Mesodermal cell (in vitro differentiated cells): ENCODE results near the gene TSPAN4.

Experiments
- H3K27ac ChIP-seq: 2 replicates; pipeline ENCODE4 v1.7.0; 2013; ENCODE audit warnings: mild to moderate bottlenecking, low read depth, low read length, moderate library complexity; ENCODE audit not compliant: severe bottlenecking
- H3K36me3 ChIP-seq: 2 replicates; pipeline ENCODE4 v1.7.1; 2013; ENCODE audit warnings: mild to moderate bottlenecking, low read length, moderate library complexity; ENCODE audit not compliant: control insufficient read depth, insufficient read depth
- H3K4me1 ChIP-seq: one replicate; pipeline ENCODE4 v1.7.1; 2013; ENCODE audit warnings: mild to moderate bottlenecking, low read length; ENCODE audit not compliant: insufficient read depth, control insufficient read depth, poor library complexity, severe bottlenecking
- H3K4me3 ChIP-seq: 2 replicates; pipeline ENCODE4 v1.7.0; 2013; ENCODE audit warnings: low read length, control low read depth, mild to moderate bottlenecking; ENCODE audit not compliant: insufficient read depth, poor library complexity, severe bottlenecking; ENCODE audit errors: extremely low read depth
- H3K9me3 ChIP-seq: 2 replicates; pipeline ENCODE4 v1.7.1; 2013; ENCODE audit warnings: mild to moderate bottlenecking, low read length, moderate library complexity; ENCODE audit not compliant: control insufficient read depth
- WGBS, 2 experiments: methylation state at CpG; one replicate each; pipeline ENCODE4 v1.1.5; 2013; ENCODE audit warnings: missing lambda C conversion rate in 2 of 2; ENCODE audit not compliant: insufficient coverage in 2 of 2; 5-methylcytosine and 5-hydroxymethylcytosine counted together

Gene TSPAN4

DNA sequence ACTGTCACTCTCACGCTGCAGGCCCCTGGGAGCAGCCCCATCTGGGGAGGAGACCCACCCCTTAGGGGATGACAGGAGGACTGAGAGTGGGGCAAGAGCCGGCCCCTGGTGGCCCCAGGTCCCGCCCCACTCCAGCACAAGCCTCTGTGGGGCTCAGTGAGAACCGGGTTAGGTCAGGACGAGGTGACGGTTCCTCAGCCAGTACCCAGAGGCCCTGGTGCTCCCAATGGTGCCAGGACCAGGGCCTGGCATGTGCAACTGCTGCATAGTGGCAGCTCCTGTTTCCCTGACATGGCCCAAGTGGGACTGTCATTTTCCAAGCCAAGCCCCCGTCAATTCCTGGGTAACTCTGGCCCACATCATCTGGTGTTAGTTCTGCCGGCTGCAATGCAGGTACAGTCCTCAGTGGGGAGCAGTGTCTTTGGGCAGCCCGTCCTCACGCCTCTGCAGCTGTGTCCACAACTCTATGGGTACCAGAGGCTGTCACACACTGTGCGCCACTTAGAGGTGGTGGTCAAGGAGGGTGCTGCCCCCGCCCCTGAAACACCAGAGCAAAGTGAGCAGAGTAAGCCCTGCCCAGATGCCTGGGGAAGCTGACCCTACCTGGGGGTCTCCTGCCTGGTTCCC lies 52.0 kb downstream of the TSPAN4 start:
- Histone ChIP-seq H3K27ac (no peak overlapping the region), H3K36me3 (peaks cover 15% of the 10 kb centered on the region), H3K4me3 (no peak overlapping the region), H3K9me3 (no peaks in the 10 kb centered on the region), H3K4me1 (peaks cover 3% of the 10 kb centered on the region)
- 92 to 93% methylated on average over 11 to 12 of the region's 12 CpGs for WGBS, 2 experiments

GRCh38 chr11:895331-896110 lies 52.9 kb downstream of the TSPAN4 start:
- 93 to 97% methylated on average over 16 to 26 of the region's 26 CpGs for WGBS, 2 experiments
- H3K9me3 ChIP-seq, result no peaks in the 10 kb centered on the region
- peaks cover 3% of the 10 kb centered on the region for H3K4me1 ChIP-seq
- no peak overlapping the region for H3K4me3 ChIP-seq
- peaks cover 23% of the 10 kb centered on the region for H3K36me3 ChIP-seq
- no peak overlapping the region for H3K27ac ChIP-seq

DNA sequence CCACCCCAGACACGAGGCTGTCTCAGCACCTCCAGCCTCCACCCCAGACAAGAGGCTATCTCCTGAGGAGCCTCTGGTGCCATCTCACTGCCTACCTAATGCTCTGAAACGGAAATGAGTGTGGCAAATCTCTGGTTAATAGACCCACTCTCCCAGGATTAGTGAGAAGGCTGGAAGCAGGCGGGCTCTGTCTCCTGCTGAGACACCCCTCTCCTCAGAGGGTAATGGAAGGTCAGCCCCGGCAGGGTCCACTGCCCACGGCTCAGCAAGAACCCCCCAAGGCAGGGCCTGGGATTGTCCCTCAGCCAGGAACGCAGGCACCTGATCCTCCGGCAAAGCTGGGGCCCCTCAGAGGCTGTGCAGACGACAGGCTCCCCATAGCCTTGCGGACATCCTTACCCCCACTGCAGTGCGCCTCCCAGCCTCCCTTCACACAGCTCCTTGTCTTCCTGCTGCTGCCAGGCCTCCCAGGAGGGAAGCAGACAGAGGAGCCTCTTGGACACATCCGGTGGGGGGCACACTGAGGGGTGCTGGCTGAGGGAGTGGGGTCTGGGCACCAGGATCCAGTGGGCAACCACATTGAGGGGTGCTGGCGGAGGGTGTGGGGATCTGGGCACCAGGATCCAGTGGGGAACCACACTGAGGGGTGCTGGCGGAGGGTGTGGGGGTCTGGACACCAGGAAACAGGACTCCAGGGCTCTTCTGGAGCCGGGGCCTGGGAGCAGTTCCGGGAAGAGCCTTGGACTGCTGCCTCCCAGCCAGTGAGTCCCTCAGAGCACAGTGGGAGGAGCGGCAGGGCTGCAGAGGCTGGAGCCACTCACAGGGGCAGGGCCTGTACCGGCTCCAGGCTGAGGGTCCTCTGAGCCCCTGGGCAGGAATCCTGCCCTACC lies 54.8 kb downstream of the TSPAN4 start:
- WGBS, 2 experiments, result 88 to 95% methylated on average over 9 to 13 of the region's 17 CpGs
- H3K36me3 ChIP-seq, result peaks cover 33% of the 10 kb centered on the region
- no peak overlapping the region for H3K4me3 ChIP-seq
- H3K4me1 ChIP-seq, result peaks cover 3% of the 10 kb centered on the region
- no peaks in the 10 kb centered on the region for H3K9me3 ChIP-seq
- no peak overlapping the region for H3K27ac ChIP-seq

GRCh38 chr11:898143-898511 lies 55.5 kb downstream of the TSPAN4 start:
- Histone ChIP-seq H3K36me3 (peaks cover 37% of the 10 kb centered on the region), H3K9me3 (no peaks in the 10 kb centered on the region), H3K27ac (no peak overlapping the region), H3K4me3 (no peak overlapping the region), H3K4me1 (peaks cover 3% of the 10 kb centered on the region)
- 80 to 87% methylated on average over 10 of the region's 10 CpGs for WGBS, 2 experiments

- no peak overlapping the region for H3K27ac ChIP-seq
- H3K36me3 ChIP-seq, result peaks cover 41% of the 10 kb centered on the region
- 92 to 94% methylated on average over 16 to 22 of the region's 22 CpGs for WGBS, 2 experiments
- H3K4me1 ChIP-seq, result peaks cover 3% of the 10 kb centered on the region
- no peaks in the 10 kb centered on the region for H3K9me3 ChIP-seq
- no peak overlapping the region for H3K4me3 ChIP-seq
Observed at GRCh38 chr11:898540-899190, 56.0 kb downstream of the TSPAN4 start.

DNA sequence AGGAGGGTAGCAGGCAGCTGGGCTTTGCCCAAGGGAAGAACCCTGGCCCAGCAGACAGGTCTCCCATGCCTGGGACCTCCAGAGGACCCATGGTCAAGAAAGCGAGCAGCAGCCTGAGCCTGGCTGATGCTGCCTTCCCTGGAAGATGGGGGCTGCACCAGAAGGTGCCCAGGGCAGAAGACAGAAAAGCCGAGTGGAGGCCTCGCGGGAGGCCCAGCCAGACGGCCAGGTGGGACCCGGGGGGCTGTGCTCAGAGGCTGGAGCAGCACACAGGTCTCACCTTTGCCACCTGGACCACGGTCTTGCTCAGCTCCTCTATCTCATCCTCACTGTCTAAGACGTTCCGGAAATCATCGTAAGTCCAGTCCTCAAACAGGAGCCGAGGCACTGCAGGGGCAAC lies 57.1 kb downstream of the TSPAN4 start:
- peaks cover 3% of the 10 kb centered on the region for H3K4me1 ChIP-seq
- WGBS, 2 experiments, result 92 to 95% methylated on average over 11 of the region's 11 CpGs
- no peak overlapping the region for H3K27ac ChIP-seq
- no peaks in the 10 kb centered on the region for H3K9me3 ChIP-seq
- no peak overlapping the region for H3K4me3 ChIP-seq
- H3K36me3 ChIP-seq, result peaks cover 49% of the 10 kb centered on the region

DNA sequence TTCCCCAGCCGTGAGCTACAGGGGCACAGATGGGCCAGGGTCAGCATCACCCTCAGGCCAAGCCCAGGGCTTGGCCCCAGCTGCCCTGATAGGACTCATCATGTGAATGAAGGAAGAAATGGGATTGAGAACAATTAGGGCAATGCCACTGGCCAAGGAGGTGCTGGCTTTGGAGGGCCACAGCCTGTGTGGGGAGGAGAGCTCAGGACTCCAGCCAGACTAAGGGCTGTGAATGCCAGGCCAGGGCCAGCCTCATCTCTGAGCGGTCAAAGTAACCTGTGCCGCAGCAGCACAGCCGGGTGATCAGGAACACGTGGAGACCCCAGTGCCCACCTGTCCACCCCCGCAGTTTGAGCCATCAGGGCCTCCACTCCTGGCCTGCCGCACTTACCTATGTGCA lies 57.9 kb downstream of the TSPAN4 start:
- WGBS, 2 experiments, result 94 to 95% methylated on average over 6 of the region's 7 CpGs
- Histone ChIP-seq H3K9me3 (no peaks in the 10 kb centered on the region), H3K4me3 (no peak overlapping the region), H3K36me3 (peaks cover 54% of the 10 kb centered on the region), H3K4me1 (peaks cover 3% of the 10 kb centered on the region), H3K27ac (no peak overlapping the region)

DNA sequence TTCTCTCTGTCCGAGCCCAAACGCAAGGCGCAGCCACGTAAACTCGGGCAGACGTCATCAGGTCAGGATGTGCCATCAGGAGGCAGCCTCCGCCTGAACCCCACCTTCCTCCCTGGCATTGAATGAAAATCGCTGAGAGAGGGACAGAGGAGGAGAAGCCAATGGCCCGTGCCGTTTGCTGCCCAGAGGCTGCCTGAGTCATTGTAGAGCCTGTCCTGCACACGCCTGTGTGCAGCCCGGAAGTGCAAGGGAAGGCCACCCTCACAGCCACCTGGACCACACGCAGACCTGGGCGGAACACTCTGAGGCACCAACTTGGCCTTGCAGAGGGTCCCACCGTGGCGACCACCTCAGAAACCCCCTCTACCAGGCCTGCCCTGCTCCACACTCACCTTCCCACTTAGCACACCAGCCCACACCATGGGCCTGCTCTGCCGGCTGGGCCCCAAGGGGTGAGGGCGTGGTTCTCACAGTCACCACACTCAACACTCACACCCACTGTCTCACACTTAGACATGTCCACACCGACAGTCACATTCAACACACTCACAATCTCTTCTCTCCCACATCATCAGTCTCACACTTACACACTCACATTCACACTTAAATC lies 58.9 kb downstream of the TSPAN4 start:
- Histone ChIP-seq H3K36me3 (peaks cover 61% of the 10 kb centered on the region), H3K9me3 (no peaks in the 10 kb centered on the region), H3K4me3 (no peak overlapping the region), H3K27ac (no peak overlapping the region), H3K4me1 (peaks cover 3% of the 10 kb centered on the region)
- WGBS, 2 experiments, result 95% methylated on average over 17 to 19 of the region's 19 CpGs

DNA sequence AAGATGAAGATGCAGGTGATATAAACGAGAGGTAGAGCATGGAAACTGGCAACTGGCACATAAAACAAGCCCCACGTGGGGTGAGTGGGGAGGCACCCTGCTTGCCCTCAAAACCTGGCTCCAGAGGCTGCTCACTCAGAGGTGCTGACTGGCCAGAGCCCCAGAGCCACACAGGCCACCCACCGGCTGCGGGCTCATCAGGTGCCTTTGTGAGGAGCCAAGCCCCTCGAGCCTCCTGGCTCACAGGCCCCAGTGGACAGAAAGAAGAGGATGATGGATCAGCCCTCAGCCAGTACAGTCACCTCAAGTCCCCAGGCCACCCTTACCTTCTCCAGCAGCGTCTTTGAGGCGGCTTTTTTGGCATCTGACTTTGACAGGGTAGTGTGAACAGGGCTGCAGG lies 61.7 kb downstream of the TSPAN4 start:
- Histone ChIP-seq H3K36me3 (peaks cover 62% of the 10 kb centered on the region), H3K4me3 (no peak overlapping the region), H3K9me3 (no peaks in the 10 kb centered on the region), H3K27ac (no peak overlapping the region), H3K4me1 (peaks cover 2% of the 10 kb centered on the region)
- 100% methylated on average over 4 to 5 of the region's 7 CpGs for WGBS, 2 experiments

DNA sequence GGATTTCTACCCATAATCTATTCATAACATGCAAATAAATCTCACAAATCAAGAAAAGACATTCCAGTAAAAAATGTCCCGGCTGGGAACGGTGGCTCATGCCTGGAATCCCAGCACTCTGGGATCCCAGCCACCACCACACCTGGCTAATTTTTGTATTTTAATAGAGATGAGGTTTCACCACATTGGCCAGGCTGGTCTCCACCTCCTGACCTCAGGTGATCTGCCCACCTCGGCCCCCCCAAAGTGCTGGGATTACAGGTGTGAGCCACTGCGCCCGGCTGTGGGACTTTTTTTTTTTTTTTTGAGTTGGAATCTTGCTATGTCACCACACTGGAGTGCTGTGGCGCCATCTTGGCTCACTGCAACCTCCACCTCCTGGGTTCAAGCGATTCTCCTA lies 63.3 kb downstream of the TSPAN4 start:
- Histone ChIP-seq H3K9me3 (no peaks in the 10 kb centered on the region), H3K4me3 (no peak overlapping the region), H3K36me3 (peaks cover 47% of the 10 kb centered on the region), H3K4me1 (peaks cover 5% of the 10 kb centered on the region), H3K27ac (no peak overlapping the region)
- 100% methylated on average over 3 of the region's 7 CpGs for whole genome bisulfite sequencing, 2 experiments
